Measurements from ENCODE around the gene DIPK2A.
A peak's percentile ranks its signal among the peaks of the same experiment; 100 is the strongest.

DIPK2A gene

DNA sequence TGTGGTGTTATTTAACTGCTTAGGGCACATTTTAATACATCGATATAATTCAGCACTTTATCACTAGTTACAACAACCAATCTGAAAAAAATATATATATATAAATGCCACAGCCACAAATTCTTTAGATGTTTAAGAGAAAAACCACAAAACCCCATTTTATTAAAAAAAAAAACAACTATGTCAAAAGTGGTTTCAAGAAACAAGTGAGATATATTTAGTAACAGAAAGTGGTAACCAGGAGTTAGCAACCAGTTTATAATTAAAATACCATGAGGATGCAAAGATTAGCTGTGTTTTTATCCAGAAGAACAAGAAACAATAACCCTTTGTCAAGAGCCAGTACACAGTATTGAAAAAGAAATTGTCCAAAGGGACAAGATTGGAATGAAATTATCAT, 14.8 kb upstream of the DIPK2A start:
- H3K27ac ChIP-seq (ENCODE audit: low read length): no peak overlapping the region

DNA sequence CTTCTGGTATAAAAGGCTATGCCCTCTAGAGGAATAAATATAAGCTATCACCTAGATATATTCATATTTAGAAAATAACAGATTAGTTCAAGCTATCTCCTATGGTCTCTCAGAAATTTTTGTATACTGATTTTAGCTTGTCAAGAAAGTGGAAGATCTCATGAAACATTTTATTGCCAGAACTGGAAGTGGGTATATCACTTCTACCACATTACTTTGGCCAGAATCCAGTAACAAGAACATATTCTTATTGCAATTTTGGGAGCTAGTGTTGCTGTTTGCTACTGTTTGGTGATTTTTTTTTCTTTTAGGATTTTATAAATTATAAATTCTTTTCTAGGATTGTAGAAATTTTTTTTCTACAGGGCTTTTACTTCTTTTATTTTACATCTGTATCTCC, 14.2 kb upstream of the DIPK2A start:
- Histone ChIP-seq H3K9me3 (ENCODE audit: control insufficient read depth, low read depth, low read length) (no peaks in the 10 kb centered on the region), H3K27me3 (ENCODE audit: control insufficient read depth, insufficient read depth, low read length) (no peaks in the 10 kb centered on the region), H3K4me1 (ENCODE audit: control insufficient read depth, low read depth, low read length) (no peaks in the 10 kb centered on the region), H3K4me3 (ENCODE audit: low read length) (no peak overlapping the region), H3K36me3 (ENCODE audit: control insufficient read depth, low read depth, low read length) (no peaks in the 10 kb centered on the region), H3K9ac (ENCODE audit: low read length) (no peak overlapping the region), H3K27ac (ENCODE audit: low read length) (no peak overlapping the region)

More for the DNA sequence above, 14.8 kb upstream of the DIPK2A start:
- H3K27me3 ChIP-seq (ENCODE audit: control insufficient read depth, insufficient read depth, low read length): no peaks in the 10 kb centered on the region
- H3K36me3 ChIP-seq (ENCODE audit: control insufficient read depth, low read depth, low read length): no peaks in the 10 kb centered on the region
- H3K4me1 ChIP-seq (ENCODE audit: control insufficient read depth, low read depth, low read length): no peaks in the 10 kb centered on the region
- no peak overlapping the region for H3K9ac ChIP-seq (ENCODE audit: low read length)
- H3K9me3 ChIP-seq (ENCODE audit: control insufficient read depth, low read depth, low read length): no peaks in the 10 kb centered on the region
- H3K4me3 ChIP-seq (ENCODE audit: low read length): no peak overlapping the region

DNA sequence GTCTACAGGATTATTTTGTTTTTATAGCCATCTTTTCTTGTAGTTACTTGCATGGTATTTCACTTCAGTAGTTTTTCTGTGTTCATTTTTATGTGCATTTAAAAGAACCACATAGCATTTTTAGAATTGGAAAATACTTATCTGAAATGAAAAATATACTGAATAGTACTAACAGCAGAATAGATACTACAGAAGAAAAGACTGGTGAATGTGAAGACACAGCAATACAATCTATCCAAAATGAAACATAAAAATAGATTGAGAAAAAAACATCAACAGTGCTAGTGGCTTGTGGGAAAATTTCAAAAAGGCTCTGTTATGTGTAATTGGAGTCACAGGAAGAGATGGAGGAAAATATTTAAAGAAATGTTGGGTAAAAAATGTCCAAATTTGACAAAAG, 12.7 kb upstream of the DIPK2A start:
- H3K27ac ChIP-seq (ENCODE audit: low read length): no peak overlapping the region
- no peak overlapping the region for H3K4me3 ChIP-seq (ENCODE audit: low read length)
- H3K9me3 ChIP-seq (ENCODE audit: control insufficient read depth, low read depth, low read length): no peaks in the 10 kb centered on the region
- no peaks in the 10 kb centered on the region for H3K27me3 ChIP-seq (ENCODE audit: control insufficient read depth, insufficient read depth, low read length)
- H3K36me3 ChIP-seq (ENCODE audit: control insufficient read depth, low read depth, low read length): no peaks in the 10 kb centered on the region
- no peak overlapping the region for H3K9ac ChIP-seq (ENCODE audit: low read length)
- no peaks in the 10 kb centered on the region for H3K4me1 ChIP-seq (ENCODE audit: control insufficient read depth, low read depth, low read length)

DNA sequence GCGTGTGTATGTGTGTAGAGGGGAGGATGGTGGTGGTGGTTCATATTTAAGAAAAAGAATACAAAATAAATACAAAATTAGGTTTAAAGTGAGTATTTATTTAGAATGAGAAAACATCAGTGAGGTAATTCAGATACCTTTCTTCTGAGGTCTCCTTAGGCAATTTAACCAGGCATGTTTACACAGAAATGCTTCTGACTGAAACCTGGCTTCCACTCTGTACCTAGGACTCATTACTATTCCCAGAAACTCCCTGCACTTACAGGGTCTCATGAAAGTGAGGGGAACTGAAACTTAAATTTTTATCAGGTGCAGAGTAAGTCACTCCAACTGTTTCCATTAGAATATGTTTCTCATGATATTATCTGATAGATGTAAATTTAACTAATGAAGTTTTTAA, 10.3 kb upstream of the DIPK2A start:
- no peak overlapping the region for H3K4me3 ChIP-seq (ENCODE audit: low read length)
- no peak overlapping the region for H3K9ac ChIP-seq (ENCODE audit: low read length)
- H3K27me3 ChIP-seq (ENCODE audit: control insufficient read depth, insufficient read depth, low read length): no peaks in the 10 kb centered on the region
- H3K9me3 ChIP-seq (ENCODE audit: control insufficient read depth, low read depth, low read length): no peaks in the 10 kb centered on the region
- no peak overlapping the region for H3K27ac ChIP-seq (ENCODE audit: low read length)
- H3K36me3 ChIP-seq (ENCODE audit: control insufficient read depth, low read depth, low read length): no peaks in the 10 kb centered on the region
- H3K4me1 ChIP-seq (ENCODE audit: control insufficient read depth, low read depth, low read length): no peaks in the 10 kb centered on the region

DNA sequence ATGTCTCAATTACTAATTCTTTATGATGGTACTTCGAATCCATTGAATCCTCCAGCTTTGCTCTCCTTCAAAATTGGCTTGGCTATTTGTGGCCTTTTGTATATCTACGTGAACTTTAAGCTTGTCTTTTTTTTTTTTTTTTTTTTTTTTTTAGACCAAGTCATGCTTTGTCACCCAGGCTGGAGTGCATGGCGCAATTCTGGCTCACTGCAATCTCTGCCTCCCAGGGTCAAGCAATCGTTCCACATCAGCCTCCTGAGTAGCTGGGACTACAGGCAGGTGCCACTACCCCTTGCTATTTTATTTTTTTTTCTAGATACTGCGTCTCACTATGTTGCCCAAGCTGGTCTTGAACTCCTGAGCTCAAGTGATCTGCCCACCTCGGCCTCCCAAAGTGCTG, 7.7 kb upstream of the DIPK2A start:
- Histone ChIP-seq H3K4me3 (ENCODE audit: low read length) (no peak overlapping the region), H3K27me3 (ENCODE audit: control insufficient read depth, insufficient read depth, low read length) (no peaks in the 10 kb centered on the region), H3K36me3 (ENCODE audit: control insufficient read depth, low read depth, low read length) (no peaks in the 10 kb centered on the region), H3K9ac (ENCODE audit: low read length) (no peak overlapping the region), H3K27ac (ENCODE audit: low read length) (no peak overlapping the region), H3K9me3 (ENCODE audit: control insufficient read depth, low read depth, low read length) (no peaks in the 10 kb centered on the region), H3K4me1 (ENCODE audit: control insufficient read depth, low read depth, low read length) (no peaks in the 10 kb centered on the region)

DNA sequence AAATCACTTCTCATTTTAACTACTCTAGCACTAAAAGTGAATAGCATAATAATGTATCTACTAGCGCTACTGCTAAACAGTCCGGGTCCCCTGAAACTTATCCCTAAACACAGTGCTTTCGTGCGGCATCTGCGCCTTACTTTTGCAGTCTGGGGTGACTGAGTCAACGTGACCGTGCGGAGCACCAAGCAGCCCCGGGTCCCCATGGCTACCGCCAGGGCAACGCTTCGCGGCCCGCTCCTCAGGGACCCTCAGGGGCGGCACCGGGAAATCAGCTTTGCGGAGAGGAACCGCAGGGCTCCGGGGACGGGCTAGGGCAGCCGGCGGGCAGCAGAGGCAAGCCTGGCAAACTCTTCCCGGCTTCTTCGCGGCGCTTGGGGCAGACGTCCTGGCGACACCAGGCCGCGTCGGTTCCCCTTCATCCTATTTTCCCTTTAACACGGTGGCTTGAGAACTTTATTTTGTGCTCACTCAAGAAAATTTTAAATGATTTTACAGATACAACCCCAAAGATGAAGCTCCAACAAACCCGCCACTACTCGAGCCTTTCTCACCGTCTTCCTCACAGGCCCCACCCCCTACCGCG, 757 bp upstream of the DIPK2A start:
- H3K36me3 ChIP-seq (ENCODE audit: control insufficient read depth, low read depth, low read length): no peaks in the 10 kb centered on the region
- H3K9ac ChIP-seq (ENCODE audit: low read length): peak overlapping the region; percentile 86
- no peaks in the 10 kb centered on the region for H3K9me3 ChIP-seq (ENCODE audit: control insufficient read depth, low read depth, low read length)
- H3K27me3 ChIP-seq (ENCODE audit: control insufficient read depth, insufficient read depth, low read length): no peaks in the 10 kb centered on the region
- peaks cover 24% of the 10 kb centered on the region for H3K4me1 ChIP-seq (ENCODE audit: control insufficient read depth, low read depth, low read length)
- H3K27ac ChIP-seq (ENCODE audit: low read length): peak overlapping the region; percentile 70
- H3K4me3 ChIP-seq (ENCODE audit: low read length): peak overlapping the region; percentile 95

DNA sequence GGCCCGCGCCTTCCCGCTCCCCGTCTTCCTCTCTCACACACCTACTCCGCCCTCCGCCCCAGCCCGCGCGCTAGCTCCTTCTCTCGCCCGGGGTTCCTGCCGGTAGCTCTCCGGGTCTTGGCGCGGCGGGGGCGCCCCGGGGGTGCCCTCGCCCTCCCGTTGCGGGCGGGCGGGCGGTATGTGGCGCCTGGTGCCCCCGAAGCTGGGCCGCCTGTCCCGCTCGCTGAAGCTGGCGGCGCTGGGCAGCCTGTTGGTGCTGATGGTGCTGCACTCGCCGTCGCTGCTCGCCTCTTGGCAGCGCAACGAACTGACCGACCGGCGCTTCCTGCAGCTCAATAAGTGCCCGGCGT, 507 bp downstream of the DIPK2A start:
- H3K4me3 ChIP-seq (ENCODE audit: low read length): peak overlapping the region; percentile 95
- peaks cover 36% of the 10 kb centered on the region for H3K4me1 ChIP-seq (ENCODE audit: control insufficient read depth, low read depth, low read length)
- no peaks in the 10 kb centered on the region for H3K36me3 ChIP-seq (ENCODE audit: control insufficient read depth, low read depth, low read length)
- H3K9ac ChIP-seq (ENCODE audit: low read length): peak overlapping the region; percentile 86
- no peaks in the 10 kb centered on the region for H3K27me3 ChIP-seq (ENCODE audit: control insufficient read depth, insufficient read depth, low read length)
- H3K27ac ChIP-seq (ENCODE audit: low read length): no peak overlapping the region
- no peaks in the 10 kb centered on the region for H3K9me3 ChIP-seq (ENCODE audit: control insufficient read depth, low read depth, low read length)

DNA sequence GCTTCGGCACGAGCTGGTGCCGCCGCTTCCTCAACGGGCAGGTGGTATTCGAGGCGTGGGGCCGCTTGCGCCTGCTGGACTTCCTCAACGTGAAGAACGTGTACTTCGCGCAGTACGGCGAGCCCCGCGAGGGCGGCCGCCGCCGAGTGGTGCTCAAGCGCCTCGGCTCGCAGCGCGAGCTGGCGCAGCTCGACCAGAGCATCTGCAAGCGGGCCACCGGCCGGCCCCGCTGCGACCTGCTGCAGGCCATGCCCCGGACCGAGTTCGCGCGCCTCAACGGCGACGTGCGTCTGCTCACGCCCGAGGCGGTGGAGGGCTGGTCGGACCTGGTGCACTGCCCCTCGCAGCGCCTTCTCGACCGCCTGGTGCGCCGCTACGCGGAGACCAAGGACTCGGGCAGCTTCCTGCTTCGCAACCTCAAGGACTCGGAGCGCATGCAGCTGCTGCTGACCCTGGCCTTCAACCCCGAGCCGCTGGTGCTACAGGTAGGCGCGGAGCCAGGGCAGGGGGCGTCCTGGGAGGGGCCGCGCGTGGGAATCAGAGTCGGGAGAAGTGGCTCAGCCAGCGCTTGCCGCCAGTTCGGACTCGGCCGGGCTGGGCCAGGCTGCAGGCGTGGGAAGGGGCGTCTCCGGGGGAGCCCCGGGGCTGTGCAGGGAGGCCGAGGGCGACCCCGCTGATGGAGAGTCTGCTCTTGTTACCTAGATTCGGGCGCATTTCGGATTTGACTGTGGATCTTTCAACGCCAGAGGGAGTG, 1.1 kb downstream of the DIPK2A start:
- Histone ChIP-seq H3K27ac (ENCODE audit: low read length) (no peak overlapping the region), H3K9ac (ENCODE audit: low read length) (peak overlapping the region; percentile 86), H3K4me1 (ENCODE audit: control insufficient read depth, low read depth, low read length) (peaks cover 41% of the 10 kb centered on the region), H3K4me3 (ENCODE audit: low read length) (peak overlapping the region; percentile 95), H3K27me3 (ENCODE audit: control insufficient read depth, insufficient read depth, low read length) (no peaks in the 10 kb centered on the region), H3K9me3 (ENCODE audit: control insufficient read depth, low read depth, low read length) (no peaks in the 10 kb centered on the region), H3K36me3 (ENCODE audit: control insufficient read depth, low read depth, low read length) (no peaks in the 10 kb centered on the region)

DNA sequence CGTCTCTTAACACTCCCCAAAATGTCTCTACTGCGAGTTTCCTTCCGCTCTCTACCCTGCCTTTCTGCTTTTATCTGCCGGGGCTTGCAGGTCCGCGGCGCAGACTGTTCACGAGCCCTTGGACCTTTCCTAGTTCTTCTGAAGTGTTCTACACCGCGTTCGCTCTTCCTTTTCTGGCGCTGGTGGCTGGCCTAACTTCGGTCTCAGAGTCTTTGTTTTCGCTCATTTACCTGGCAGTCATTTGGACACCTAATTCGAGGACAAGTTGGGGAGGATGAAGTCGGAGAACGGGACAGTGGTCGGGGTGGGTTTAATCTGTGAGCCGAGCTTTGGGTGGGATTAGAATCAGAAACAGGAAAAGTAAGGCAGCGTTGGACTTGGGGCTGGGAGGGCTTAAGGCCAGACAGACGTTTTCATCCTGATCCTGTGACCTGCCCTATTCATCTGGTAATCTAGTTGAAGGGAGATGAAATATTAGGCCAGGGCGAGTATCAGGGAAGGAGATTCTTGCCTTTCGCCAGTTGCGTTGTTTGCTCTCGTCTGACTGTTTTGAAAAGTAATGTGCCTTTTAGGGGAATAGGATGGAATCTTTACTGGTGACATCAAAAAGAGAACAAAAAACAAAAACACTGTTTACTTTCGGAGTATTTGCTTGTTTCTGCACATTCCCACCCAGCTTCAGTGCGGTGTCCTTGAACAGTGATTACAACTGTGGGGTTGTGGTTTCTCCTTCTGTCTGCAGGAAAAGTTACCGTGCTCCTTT, 1.8 kb downstream of the DIPK2A start:
- peak overlapping the region; percentile 86 for H3K9ac ChIP-seq (ENCODE audit: low read length)
- no peaks in the 10 kb centered on the region for H3K36me3 ChIP-seq (ENCODE audit: control insufficient read depth, low read depth, low read length)
- peak overlapping the region; percentile 95 for H3K4me3 ChIP-seq (ENCODE audit: low read length)
- H3K27me3 ChIP-seq (ENCODE audit: control insufficient read depth, insufficient read depth, low read length): no peaks in the 10 kb centered on the region
- H3K4me1 ChIP-seq (ENCODE audit: control insufficient read depth, low read depth, low read length): peaks cover 47% of the 10 kb centered on the region
- no peaks in the 10 kb centered on the region for H3K9me3 ChIP-seq (ENCODE audit: control insufficient read depth, low read depth, low read length)
- H3K27ac ChIP-seq (ENCODE audit: low read length): no peak overlapping the region

DNA sequence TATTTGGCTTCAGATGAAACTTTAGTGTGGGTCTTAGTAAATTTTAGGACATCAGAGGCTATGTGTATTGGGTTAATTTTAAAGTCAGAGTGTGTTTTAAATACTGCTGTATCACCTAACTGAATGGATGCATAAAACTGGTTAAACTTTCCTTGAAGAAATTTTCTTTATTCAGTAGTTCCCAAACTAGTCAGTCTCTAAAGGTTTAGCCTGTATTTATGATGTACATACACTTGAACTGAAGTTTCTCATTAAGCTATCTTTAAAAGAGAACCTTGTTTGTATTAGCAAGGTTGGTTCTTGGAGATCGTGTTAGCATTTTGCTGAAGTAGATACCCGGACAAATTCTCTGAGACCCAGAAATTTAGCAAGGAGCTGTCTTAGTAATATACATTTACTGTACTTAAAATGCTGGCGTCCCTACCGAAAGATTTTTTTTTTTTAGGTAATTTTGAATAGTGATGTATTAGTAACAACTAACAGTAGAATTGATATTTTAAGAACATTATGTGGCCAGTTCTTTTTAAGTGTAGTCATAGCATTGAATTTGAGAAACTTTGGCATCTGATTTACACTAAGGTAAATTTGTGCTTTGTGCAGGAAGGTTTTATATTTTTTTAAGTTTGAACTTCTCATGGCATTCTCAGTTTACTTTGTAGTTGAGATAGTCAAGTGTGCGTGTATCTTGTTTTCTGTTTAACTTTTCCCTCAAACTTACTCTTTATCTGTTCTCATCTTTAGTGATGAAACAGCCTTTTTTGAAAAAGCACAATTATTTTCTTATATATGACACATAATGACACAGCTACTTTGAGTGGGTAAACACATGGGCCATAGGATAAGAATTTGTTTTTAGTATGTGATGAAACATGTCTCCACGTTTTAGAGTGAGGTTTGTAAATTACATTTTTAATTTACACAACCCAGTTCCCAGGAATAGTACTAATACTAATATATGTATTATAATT, 2.9 kb downstream of the DIPK2A start:
- peak overlapping the region; percentile 4 for H3K9ac ChIP-seq (ENCODE audit: low read length)

DNA sequence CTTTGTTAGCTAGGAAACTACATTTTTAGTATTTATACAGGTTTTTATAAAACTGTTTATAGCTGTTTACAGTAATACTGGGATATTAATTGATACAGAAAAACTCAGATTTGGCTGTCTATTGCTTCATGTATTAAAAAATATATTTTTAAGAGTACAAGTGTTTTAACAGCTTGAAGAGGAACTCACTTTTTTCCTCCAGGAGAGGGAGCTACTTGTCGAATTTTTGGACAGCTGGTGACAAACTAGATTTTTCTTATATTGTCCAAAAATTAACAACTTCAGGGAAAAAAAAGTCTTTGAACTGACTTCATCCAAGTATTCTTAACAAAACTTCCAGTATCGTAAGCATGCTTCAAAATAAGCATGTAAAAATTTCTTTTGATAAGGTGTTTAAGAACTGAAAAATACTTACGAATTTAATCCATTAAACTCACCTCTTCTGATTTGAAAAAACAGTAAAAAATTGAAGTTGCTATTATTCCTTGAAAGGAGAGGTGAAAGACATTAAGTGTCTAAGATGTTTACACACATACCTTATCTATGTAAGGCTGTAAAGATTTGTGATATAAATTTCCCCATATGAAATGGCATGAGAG, 4.0 kb downstream of the DIPK2A start:
- Histone ChIP-seq H3K4me3 (ENCODE audit: low read length) (peak overlapping the region; percentile 95), H3K4me1 (ENCODE audit: control insufficient read depth, low read depth, low read length) (peaks cover 45% of the 10 kb centered on the region), H3K9ac (ENCODE audit: low read length) (no peak overlapping the region), H3K9me3 (ENCODE audit: control insufficient read depth, low read depth, low read length) (no peaks in the 10 kb centered on the region), H3K27ac (ENCODE audit: low read length) (no peak overlapping the region), H3K27me3 (ENCODE audit: control insufficient read depth, insufficient read depth, low read length) (no peaks in the 10 kb centered on the region), H3K36me3 (ENCODE audit: control insufficient read depth, low read depth, low read length) (no peaks in the 10 kb centered on the region)

More for the DNA sequence above, 2.9 kb downstream of the DIPK2A start:
- Histone ChIP-seq H3K4me1 (ENCODE audit: control insufficient read depth, low read depth, low read length) (peaks cover 54% of the 10 kb centered on the region), H3K9me3 (ENCODE audit: control insufficient read depth, low read depth, low read length) (no peaks in the 10 kb centered on the region), H3K27ac (ENCODE audit: low read length) (no peak overlapping the region), H3K4me3 (ENCODE audit: low read length) (peak overlapping the region; percentile 95), H3K27me3 (ENCODE audit: control insufficient read depth, insufficient read depth, low read length) (no peaks in the 10 kb centered on the region), H3K36me3 (ENCODE audit: control insufficient read depth, low read depth, low read length) (no peaks in the 10 kb centered on the region)
